HEK293 (cell line): ENCODE data around the gene SMIM29.

Experiments
- KLF1 ChIP-seq: fragments of 450-650 bp; formaldehyde crosslinking; IDR thresholded peaks from 2 replicates; pipeline ENCODE4 v1.5.1; 2016; ENCODE audit warnings: missing biosample characterization, missing genetic modification characterization
- ZBTB7A ChIP-seq: fragments of 450-650 bp; formaldehyde crosslinking; IDR thresholded peaks from 2 replicates; pipeline ENCODE4 v1.5.1; 2016; ENCODE audit warnings: low read depth, missing biosample characterization, missing genetic modification characterization
- ZFP41 ChIP-seq: fragments of 450-650 bp; formaldehyde crosslinking; IDR thresholded peaks from 2 replicates; pipeline ENCODE4 v1.5.1; 2016; ENCODE audit warnings: missing biosample characterization, missing genetic modification characterization, borderline replicate concordance
- ZNF510 ChIP-seq: fragments of 450-650 bp; formaldehyde crosslinking; IDR thresholded peaks from 2 replicates; pipeline ENCODE4 v1.5.1; 2018; ENCODE audit warnings: mild to moderate bottlenecking, missing genetic modification characterization, missing biosample characterization; ENCODE audit not compliant: insufficient replicate concordance
- ZNF514 ChIP-seq: fragments of 450-650 bp; formaldehyde crosslinking; IDR thresholded peaks from 2 replicates; pipeline ENCODE4 v1.5.1; 2016; ENCODE audit warnings: missing biosample characterization, missing genetic modification characterization
- ZSCAN30 ChIP-seq: fragments of 450-650 bp; IDR thresholded peaks from 2 replicates; pipeline ENCODE4 v1.5.1; 2018; ENCODE audit warnings: missing biosample characterization, mild to moderate bottlenecking, missing genetic modification characterization, moderate library complexity
- TF ChIP-seq, protein P1 (sequence below): fragments of 450-650 bp; formaldehyde crosslinking; IDR thresholded peaks from 2 replicates; pipeline ENCODE4 v1.5.1; 2016; ENCODE audit warnings: missing biosample characterization, missing genetic modification characterization
- TF ChIP-seq, protein P2 (sequence below): fragments of 450-650 bp; formaldehyde crosslinking; IDR thresholded peaks from 2 replicates; pipeline ENCODE4 v1.5.1; 2016; ENCODE audit warnings: missing biosample characterization, missing genetic modification characterization
- TF ChIP-seq, protein P3 (sequence below): fragments of 450-650 bp; formaldehyde crosslinking; IDR thresholded peaks from 2 replicates; pipeline ENCODE4 v1.5.1; 2016; ENCODE audit warnings: missing biosample characterization, missing genetic modification characterization
- TF ChIP-seq, protein P4 (sequence below): fragments of 450-650 bp; formaldehyde crosslinking; IDR thresholded peaks from 2 replicates; pipeline ENCODE4 v1.5.1; 2016; ENCODE audit warnings: missing biosample characterization, missing genetic modification characterization, borderline replicate concordance

DNA sequence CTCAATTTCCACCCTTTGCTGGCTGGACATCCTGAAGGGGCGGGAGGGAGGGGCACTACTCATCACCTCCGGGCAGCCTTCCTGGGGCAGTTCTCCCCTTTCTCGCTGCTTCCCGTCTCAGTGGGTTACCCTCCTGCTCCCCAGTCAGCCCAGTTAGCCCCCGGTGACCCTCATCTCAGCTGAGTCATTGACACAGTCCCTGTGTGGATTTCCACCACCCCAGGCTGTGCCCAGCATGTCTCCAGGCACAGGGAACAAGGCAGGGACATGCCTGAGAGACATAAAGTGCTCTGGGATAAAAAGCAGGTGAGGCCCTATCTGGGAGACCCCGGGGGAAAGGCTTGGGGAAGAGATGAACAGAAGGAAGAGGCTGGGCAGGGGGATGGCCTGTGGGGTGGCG is 42.1 kb downstream of the SMIM29 start:
- TF ChIP-seq ZNF510 = no peak
- TF ChIP-seq, protein P1, sequence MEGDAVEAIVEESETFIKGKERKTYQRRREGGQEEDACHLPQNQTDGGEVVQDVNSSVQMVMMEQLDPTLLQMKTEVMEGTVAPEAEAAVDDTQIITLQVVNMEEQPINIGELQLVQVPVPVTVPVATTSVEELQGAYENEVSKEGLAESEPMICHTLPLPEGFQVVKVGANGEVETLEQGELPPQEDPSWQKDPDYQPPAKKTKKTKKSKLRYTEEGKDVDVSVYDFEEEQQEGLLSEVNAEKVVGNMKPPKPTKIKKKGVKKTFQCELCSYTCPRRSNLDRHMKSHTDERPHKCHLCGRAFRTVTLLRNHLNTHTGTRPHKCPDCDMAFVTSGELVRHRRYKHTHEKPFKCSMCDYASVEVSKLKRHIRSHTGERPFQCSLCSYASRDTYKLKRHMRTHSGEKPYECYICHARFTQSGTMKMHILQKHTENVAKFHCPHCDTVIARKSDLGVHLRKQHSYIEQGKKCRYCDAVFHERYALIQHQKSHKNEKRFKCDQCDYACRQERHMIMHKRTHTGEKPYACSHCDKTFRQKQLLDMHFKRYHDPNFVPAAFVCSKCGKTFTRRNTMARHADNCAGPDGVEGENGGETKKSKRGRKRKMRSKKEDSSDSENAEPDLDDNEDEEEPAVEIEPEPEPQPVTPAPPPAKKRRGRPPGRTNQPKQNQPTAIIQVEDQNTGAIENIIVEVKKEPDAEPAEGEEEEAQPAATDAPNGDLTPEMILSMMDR = no peak
- no peak for TF ChIP-seq ZBTB7A
- TF ChIP-seq, protein P2, sequence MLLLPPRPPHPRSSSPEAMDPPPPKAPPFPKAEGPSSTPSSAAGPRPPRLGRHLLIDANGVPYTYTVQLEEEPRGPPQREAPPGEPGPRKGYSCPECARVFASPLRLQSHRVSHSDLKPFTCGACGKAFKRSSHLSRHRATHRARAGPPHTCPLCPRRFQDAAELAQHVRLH (tag by site-specific recombination) = no peak
- no peak for TF ChIP-seq KLF1 (tag by site-specific recombination)
- TF ChIP-seq, protein P3, sequence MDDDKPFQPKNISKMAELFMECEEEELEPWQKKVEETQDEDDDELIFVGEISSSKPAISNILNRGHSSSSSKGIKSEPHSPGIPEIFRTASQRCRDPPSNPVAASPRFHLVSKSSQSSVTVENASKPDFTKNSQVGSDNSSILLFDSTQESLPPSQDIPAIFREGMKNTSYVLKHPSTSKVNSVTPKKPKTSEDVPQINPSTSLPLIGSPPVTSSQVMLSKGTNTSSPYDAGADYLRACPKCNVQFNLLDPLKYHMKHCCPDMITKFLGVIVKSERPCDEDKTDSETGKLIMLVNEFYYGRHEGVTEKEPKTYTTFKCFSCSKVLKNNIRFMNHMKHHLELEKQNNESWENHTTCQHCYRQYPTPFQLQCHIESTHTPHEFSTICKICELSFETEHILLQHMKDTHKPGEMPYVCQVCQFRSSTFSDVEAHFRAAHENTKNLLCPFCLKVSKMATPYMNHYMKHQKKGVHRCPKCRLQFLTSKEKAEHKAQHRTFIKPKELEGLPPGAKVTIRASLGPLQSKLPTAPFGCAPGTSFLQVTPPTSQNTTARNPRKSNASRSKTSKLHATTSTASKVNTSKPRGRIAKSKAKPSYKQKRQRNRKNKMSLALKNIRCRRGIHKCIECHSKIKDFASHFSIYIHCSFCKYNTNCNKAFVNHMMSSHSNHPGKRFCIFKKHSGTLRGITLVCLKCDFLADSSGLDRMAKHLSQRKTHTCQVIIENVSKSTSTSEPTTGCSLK = no peak
- TF ChIP-seq ZNF514 (tag by site-specific recombination) = no peak
- TF ChIP-seq ZFP41 (tag by site-specific recombination) = no peak
- TF ChIP-seq, protein P4, sequence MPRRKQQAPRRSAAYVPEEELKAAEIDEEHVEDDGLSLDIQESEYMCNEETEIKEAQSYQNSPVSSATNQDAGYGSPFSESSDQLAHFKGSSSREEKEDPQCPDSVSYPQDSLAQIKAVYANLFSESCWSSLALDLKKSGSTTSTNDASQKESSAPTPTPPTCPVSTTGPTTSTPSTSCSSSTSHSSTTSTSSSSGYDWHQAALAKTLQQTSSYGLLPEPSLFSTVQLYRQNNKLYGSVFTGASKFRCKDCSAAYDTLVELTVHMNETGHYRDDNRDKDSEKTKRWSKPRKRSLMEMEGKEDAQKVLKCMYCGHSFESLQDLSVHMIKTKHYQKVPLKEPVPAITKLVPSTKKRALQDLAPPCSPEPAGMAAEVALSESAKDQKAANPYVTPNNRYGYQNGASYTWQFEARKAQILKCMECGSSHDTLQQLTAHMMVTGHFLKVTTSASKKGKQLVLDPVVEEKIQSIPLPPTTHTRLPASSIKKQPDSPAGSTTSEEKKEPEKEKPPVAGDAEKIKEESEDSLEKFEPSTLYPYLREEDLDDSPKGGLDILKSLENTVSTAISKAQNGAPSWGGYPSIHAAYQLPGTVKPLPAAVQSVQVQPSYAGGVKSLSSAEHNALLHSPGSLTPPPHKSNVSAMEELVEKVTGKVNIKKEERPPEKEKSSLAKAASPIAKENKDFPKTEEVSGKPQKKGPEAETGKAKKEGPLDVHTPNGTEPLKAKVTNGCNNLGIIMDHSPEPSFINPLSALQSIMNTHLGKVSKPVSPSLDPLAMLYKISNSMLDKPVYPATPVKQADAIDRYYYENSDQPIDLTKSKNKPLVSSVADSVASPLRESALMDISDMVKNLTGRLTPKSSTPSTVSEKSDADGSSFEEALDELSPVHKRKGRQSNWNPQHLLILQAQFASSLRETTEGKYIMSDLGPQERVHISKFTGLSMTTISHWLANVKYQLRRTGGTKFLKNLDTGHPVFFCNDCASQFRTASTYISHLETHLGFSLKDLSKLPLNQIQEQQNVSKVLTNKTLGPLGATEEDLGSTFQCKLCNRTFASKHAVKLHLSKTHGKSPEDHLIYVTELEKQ = no peak
- no peak for TF ChIP-seq ZSCAN30 (tag by site-specific recombination)
